K562 treated with DMSO at 1 percent for 24 hours (cell line): ENCODE results near the gene TMEM50A. TPM values are rescaled to one million over a fixed set of nuclear protein-coding genes. Genes with fewer than 3 reads are reported as not detected.

Experiments used
- total RNA-seq: library from RNA; unstranded; fragments of 300-600 nt; gene quantifications from 2 replicates; pipeline ENCODE4 v1.2.3, GENCODE V29; 2022; ENCODE audit warnings: low read depth; ENCODE audit not compliant: insufficient read depth

The TMEM50A gene
- 84.1 and 103 TPM in 2 replicates for total RNA-seq

DNA sequence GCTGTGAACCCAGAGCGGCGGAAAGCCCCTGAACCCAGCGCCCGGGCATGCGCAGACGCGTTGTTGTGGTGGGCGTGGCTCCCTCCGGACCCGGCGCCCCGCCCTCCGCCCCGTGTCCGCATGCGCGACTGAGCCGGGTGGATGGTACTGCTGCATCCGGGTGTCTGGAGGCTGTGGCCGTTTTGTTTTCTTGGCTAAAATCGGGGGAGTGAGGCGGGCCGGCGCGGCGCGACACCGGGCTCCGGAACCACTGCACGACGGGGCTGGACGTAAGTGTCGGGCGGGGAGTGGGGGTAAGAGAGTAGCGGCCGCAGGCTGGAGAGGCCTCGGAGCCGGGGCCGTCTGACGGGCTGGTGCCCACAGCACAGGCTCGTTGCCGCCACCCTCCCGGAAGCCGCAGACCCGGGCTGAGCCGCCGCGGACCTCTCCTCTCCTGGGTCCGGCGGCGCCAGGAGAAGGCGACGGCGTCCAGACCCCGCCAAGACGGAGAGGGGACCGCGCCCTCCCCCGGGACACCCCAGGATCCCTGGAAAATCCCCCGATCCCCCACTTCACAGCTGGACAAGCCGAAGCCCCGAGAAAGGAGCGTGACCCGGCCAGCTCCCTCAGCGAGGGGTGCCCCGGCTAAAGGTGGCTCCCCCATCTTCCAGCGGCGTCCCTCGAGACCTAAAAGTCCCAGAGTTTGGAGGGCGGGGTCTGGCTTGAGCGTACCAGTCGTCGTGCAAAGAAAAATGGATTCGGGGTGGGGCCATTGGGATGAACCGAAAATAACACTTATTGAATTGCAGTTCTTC, at the start of gene TMEM50A:
TSS of gene TMEM50A (plus strand) at position 147 of the 794 bp plus-strand sequence. CDS start 2,153 bp downstream, outside the sequence.

Other genes starting within 250 kb of the TMEM50A start
- gene SYF2, start 105.8 kb upstream of the TMEM50A start, total RNA-seq = 60.7 and 63.4 TPM in 2 replicates
- 102 and 105 TPM in 2 replicates for gene RSRP1, start 90.9 kb upstream of the TMEM50A start, total RNA-seq
- 6.1 and 8.1 TPM in 2 replicates for gene RHD, start 65.8 kb upstream of the TMEM50A start, total RNA-seq
- gene RHCE, start 82.5 kb downstream of the TMEM50A start, total RNA-seq = 12.1 and 13.0 TPM in 2 replicates
- gene MACO1, start 92.6 kb downstream of the TMEM50A start, total RNA-seq = 12.0 and 16.4 TPM in 2 replicates
- 32.5 and 33.0 TPM in 2 replicates for gene LDLRAP1, start 205.3 kb downstream of the TMEM50A start, total RNA-seq